ENCODE measurements around the gene SYT1. TPM values are rescaled to one million over a fixed set of nuclear protein-coding genes. Genes with fewer than 3 reads are reported as not detected.

The SYT1 gene
- total and polyA plus RNA-seq, 2 donors (not counting 1 experiment from before 2014, with no cell fraction given): 0.60 to 1.3 TPM

DNA sequence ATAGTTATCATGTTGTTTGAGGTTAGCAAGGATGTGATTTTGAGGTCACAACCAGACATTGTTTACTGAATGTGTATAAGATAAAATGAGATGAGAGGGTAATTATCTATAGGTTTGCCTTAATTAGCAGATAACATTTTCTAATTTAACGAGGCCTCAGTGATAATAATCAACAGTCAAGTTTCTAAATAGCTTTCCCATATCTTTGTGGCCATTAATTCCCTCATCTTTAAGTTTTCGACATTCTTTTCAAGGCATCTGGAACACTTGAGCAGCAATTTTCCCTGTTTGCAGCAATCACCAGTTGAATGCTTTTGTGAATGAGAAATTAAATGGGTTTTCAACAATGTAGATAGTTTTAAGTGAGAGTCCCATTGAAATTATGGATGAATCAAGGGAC lies 304.1 kb downstream of the SYT1 start:
- DNase-seq (no peak), ATAC-seq (ENCODE audit: low read depth) (no peak)
- no peak overlapping the region for H3K9ac ChIP-seq (ENCODE audit: low read length)
- no peak overlapping the region for H3K4me3 ChIP-seq (ENCODE audit: control extremely low read depth in 1 of 5, extremely low read depth in 1 of 5, insufficient read depth in 1 of 5, low read depth in 2 of 5, low read length in 4 of 5)
- H3K27ac Mint-ChIP-seq: no peak overlapping the region
- H3K4me1 Mint-ChIP-seq: no peaks in the 10 kb centered on the region
- no peak overlapping the region for H2AFZ ChIP-seq (ENCODE audit: insufficient read depth, low read depth, low read length, poor library complexity, severe bottlenecking)
- no peaks in the 10 kb centered on the region for H3K9me3 Mint-ChIP-seq (ENCODE audit: insufficient read depth)
- no peaks in the 10 kb centered on the region for H3K36me3 ChIP-seq (replicated peaks in 1 of 2; ENCODE audit: control extremely low read depth in 1 of 2, control insufficient read depth in 1 of 2, extremely low read depth in 1 of 2, insufficient read depth in 2 of 2, low read length in 1 of 2)
- CTCF ChIA-PET: no interaction called here
- POLR2A ChIA-PET: no interaction called here
- H3K4me1 ChIP-seq (ENCODE audit: control insufficient read depth in 2 of 2, insufficient read depth in 2 of 2, low read length in 2 of 2): no peaks in the 10 kb centered on the region
- intact Hi-C loops (cut with micrococcal nuclease): no loop called here
- no peak overlapping the region for H3K27ac ChIP-seq (ENCODE audit: low read length in 2 of 2)
- no peaks in the 10 kb centered on the region for H3K79me2 ChIP-seq (ENCODE audit: control insufficient read depth, insufficient read depth, low read length)
- WGBS (ENCODE audit: insufficient coverage): no CpG with 5 or more reads among the region's 2 CpGs
- TF ChIP-seq EZH2 (IDR thresholded peaks at IDR 0.05; ENCODE audit: borderline replicate concordance, insufficient read depth, low read depth, low read length, poor library complexity, severe bottlenecking): no peak
- TF ChIP-seq, protein P1, sequence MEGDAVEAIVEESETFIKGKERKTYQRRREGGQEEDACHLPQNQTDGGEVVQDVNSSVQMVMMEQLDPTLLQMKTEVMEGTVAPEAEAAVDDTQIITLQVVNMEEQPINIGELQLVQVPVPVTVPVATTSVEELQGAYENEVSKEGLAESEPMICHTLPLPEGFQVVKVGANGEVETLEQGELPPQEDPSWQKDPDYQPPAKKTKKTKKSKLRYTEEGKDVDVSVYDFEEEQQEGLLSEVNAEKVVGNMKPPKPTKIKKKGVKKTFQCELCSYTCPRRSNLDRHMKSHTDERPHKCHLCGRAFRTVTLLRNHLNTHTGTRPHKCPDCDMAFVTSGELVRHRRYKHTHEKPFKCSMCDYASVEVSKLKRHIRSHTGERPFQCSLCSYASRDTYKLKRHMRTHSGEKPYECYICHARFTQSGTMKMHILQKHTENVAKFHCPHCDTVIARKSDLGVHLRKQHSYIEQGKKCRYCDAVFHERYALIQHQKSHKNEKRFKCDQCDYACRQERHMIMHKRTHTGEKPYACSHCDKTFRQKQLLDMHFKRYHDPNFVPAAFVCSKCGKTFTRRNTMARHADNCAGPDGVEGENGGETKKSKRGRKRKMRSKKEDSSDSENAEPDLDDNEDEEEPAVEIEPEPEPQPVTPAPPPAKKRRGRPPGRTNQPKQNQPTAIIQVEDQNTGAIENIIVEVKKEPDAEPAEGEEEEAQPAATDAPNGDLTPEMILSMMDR (IDR thresholded peaks at IDR 0.05): no peak
- H3K4me3 Mint-ChIP-seq: no peak overlapping the region
- H4K20me1 ChIP-seq (ENCODE audit: control insufficient read depth, insufficient read depth, low read length, poor library complexity, severe bottlenecking): no peaks in the 10 kb centered on the region
- H3K4me2 ChIP-seq (replicated peaks; ENCODE audit: low read depth, low read length, poor library complexity, severe bottlenecking): no peak overlapping the region
- H3K27me3 Mint-ChIP-seq: no peaks in the 10 kb centered on the region
- H3K9me3 ChIP-seq (ENCODE audit: control extremely low read depth in 1 of 3, control insufficient read depth in 2 of 3, insufficient read depth in 1 of 3, low read length in 2 of 3): no peaks in the 10 kb centered on the region
- no peaks in the 10 kb centered on the region for H3K27me3 ChIP-seq (replicated peaks in 1 of 4; ENCODE audit: control extremely low read depth in 1 of 4, control insufficient read depth in 3 of 4, insufficient read depth in 4 of 4, low read length in 3 of 4)

DNA sequence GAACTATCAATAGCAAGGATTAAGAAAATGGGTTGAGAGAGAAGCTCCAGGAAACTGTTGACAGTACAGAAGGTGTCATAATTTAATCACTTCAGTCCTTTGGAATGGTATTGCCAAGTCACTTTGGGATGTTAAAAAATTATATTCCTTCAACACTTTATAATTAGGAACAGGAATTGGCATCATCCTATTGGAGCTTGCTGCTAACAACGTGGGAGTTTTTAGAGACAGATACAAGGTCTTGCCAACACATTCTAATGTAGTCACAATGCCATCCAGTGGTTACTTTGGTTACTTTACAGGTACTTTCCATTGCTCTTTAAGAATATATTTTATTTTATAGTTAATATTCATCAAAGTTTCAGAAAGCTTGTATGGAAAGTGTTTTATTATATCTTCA lies 310.1 kb downstream of the SYT1 start:
- no peak overlapping the region for H3K4me3 ChIP-seq (ENCODE audit: control extremely low read depth in 1 of 5, extremely low read depth in 1 of 5, insufficient read depth in 1 of 5, low read depth in 2 of 5, low read length in 4 of 5)
- ChIA-PET POLR2A (no interaction called here), CTCF (no interaction called here)
- H3K27me3 Mint-ChIP-seq: no peaks in the 10 kb centered on the region
- no CpG with 5 or more reads among the region's 1 CpG for WGBS (ENCODE audit: insufficient coverage)
- intact Hi-C loops (cut with micrococcal nuclease): loop anchor here (2.0 kb wide), 1 partner anchor 1028 kb away; no protein-coding TSS in a partner anchor
- H3K27ac ChIP-seq (ENCODE audit: low read length in 2 of 2): no peak overlapping the region
- H2AFZ ChIP-seq (ENCODE audit: insufficient read depth, low read depth, low read length, poor library complexity, severe bottlenecking): no peak overlapping the region
- DNase-seq (no peak), ATAC-seq (ENCODE audit: low read depth) (no peak)
- H3K4me1 ChIP-seq (ENCODE audit: control insufficient read depth in 2 of 2, insufficient read depth in 2 of 2, low read length in 2 of 2): no peaks in the 10 kb centered on the region
- H3K27me3 ChIP-seq (replicated peaks in 1 of 4; ENCODE audit: control extremely low read depth in 1 of 4, control insufficient read depth in 3 of 4, insufficient read depth in 4 of 4, low read length in 3 of 4): no peaks in the 10 kb centered on the region
- H3K4me2 ChIP-seq (replicated peaks; ENCODE audit: low read depth, low read length, poor library complexity, severe bottlenecking): no peak overlapping the region
- H3K9me3 ChIP-seq (ENCODE audit: control extremely low read depth in 1 of 3, control insufficient read depth in 2 of 3, insufficient read depth in 1 of 3, low read length in 2 of 3): no peaks in the 10 kb centered on the region
- no peak overlapping the region for H3K9ac ChIP-seq (ENCODE audit: low read length)
- no peaks in the 10 kb centered on the region for H3K36me3 ChIP-seq (replicated peaks in 1 of 2; ENCODE audit: control extremely low read depth in 1 of 2, control insufficient read depth in 1 of 2, extremely low read depth in 1 of 2, insufficient read depth in 2 of 2, low read length in 1 of 2)
- TF ChIP-seq, protein P1 (IDR thresholded peaks at IDR 0.05): no peak
- no peak for TF ChIP-seq EZH2 (IDR thresholded peaks at IDR 0.05; ENCODE audit: borderline replicate concordance, insufficient read depth, low read depth, low read length, poor library complexity, severe bottlenecking)
- H3K4me3 Mint-ChIP-seq: no peak overlapping the region
- H3K27ac Mint-ChIP-seq: no peak overlapping the region
- no peaks in the 10 kb centered on the region for H4K20me1 ChIP-seq (ENCODE audit: control insufficient read depth, insufficient read depth, low read length, poor library complexity, severe bottlenecking)
- H3K79me2 ChIP-seq (ENCODE audit: control insufficient read depth, insufficient read depth, low read length): no peaks in the 10 kb centered on the region
- H3K4me1 Mint-ChIP-seq: no peaks in the 10 kb centered on the region
- no peaks in the 10 kb centered on the region for H3K9me3 Mint-ChIP-seq (ENCODE audit: insufficient read depth)

Measured in B cell (primary cell).